Neural progenitor cell (in vitro differentiated cells): Measurements from ENCODE around the gene SLC17A2. TPM values are rescaled to one million over a fixed set of nuclear protein-coding genes. Genes with fewer than 3 reads are reported as not detected.

Source experiments
- DNase-seq: peaks from one replicate; pipeline ENCODE4 v3.0.0-alpha.2; 2016; ENCODE audit warnings: low spot score
- H2AFZ ChIP-seq: fragments of 200-600 bp; sonication (generic); replicated peaks from 2 replicates; pipeline ENCODE4 v1.6.1; 2016; ENCODE audit warnings: antibody characterized with exemption
- H3F3A ChIP-seq: fragments of 200-600 bp; sonication (generic); 2 replicates; pipeline ENCODE4 v1.6.1; 2016; ENCODE audit warnings: antibody characterized with exemption, low read depth
- H3K27ac ChIP-seq: fragments of 200-600 bp; sonication (generic); 2 replicates; pipeline ENCODE4 v1.5.1; 2016; ENCODE audit warnings: mild to moderate bottlenecking
- H3K27me3 ChIP-seq: fragments of 200-600 bp; sonication (generic); 2 replicates; pipeline ENCODE4 v1.6.1; 2016; ENCODE audit warnings: mild to moderate bottlenecking, moderate library complexity
- H3K36me3 ChIP-seq: fragments of 200-600 bp; sonication (generic); 2 replicates; pipeline ENCODE4 v1.5.1; 2016
- H3K4me1 ChIP-seq: fragments of 200-600 bp; sonication (generic); 2 replicates; pipeline ENCODE4 v1.6.1; 2016; ENCODE audit warnings: mixed run types
- H3K4me2 ChIP-seq: fragments of 200-600 bp; sonication (generic); 2 replicates; pipeline ENCODE4 v1.6.1; 2016
- H3K4me3 ChIP-seq: fragments of 200-600 bp; sonication (generic); 2 replicates; pipeline ENCODE4 v1.5.1; 2016
- H3K79me2 ChIP-seq: fragments of 200-600 bp; sonication (generic); 2 replicates; pipeline ENCODE4 v1.6.1; 2016; ENCODE audit warnings: low read depth
- H3K9ac ChIP-seq: fragments of 200-600 bp; sonication (generic); 2 replicates; pipeline ENCODE4 v1.6.1; 2016
- H3K9me3 ChIP-seq: fragments of 200-600 bp; sonication (generic); 2 replicates; pipeline ENCODE4 v1.5.1; 2016; ENCODE audit warnings: low read depth
- H4K20me1 ChIP-seq: fragments of 200-600 bp; sonication (generic); 2 replicates; pipeline ENCODE4 v1.6.1; 2016; ENCODE audit warnings: low read depth
- H3K27ac Mint-ChIP-seq: 3 replicates; pipeline ENCODE4 v1.8.0; 2021; ENCODE audit warnings: mixed read lengths
- H3K27me3 Mint-ChIP-seq: 2 replicates; pipeline ENCODE4 v1.8.0; 2022; ENCODE audit warnings: low read depth, mild to moderate bottlenecking, inconsistent platforms, moderate library complexity, mixed read lengths; ENCODE audit not compliant: insufficient read depth
- H3K36me3 Mint-ChIP-seq: 3 replicates; pipeline ENCODE4 v1.8.0; 2021; ENCODE audit warnings: mixed read lengths
- H3K4me1 Mint-ChIP-seq: 3 replicates; pipeline ENCODE4 v1.8.0; 2021; ENCODE audit warnings: mixed read lengths
- H3K4me3 Mint-ChIP-seq: 3 replicates; pipeline ENCODE4 v1.8.0; 2021; ENCODE audit warnings: mild to moderate bottlenecking, moderate library complexity, mixed read lengths
- H3K9me3 Mint-ChIP-seq: 3 replicates; pipeline ENCODE4 v1.8.0; 2020; ENCODE audit warnings: mixed read lengths
- EZH2 ChIP-seq: fragments of 200-600 bp; sonication (generic); IDR thresholded peaks from 2 replicates; pipeline ENCODE4 v1.6.1; 2017; ENCODE audit warnings: antibody characterized with exemption, mild to moderate bottlenecking, moderate library complexity
- EZH2phosphoT487 ChIP-seq: fragments of 200-600 bp; sonication (generic); IDR thresholded peaks from 2 replicates; pipeline ENCODE4 v1.6.1; 2017; ENCODE audit warnings: antibody characterized with exemption
- total RNA-seq: library from RNA; depleted of rRNA; stranded (reverse); fragments of >200 nt; gene quantifications from 2 replicates; pipeline ENCODE4 v1.2.3, GENCODE V29; 2015; ENCODE audit warnings: low replicate concordance
- TF ChIP-seq, protein P1 (sequence below): fragments of 200-600 bp; sonication (generic); IDR thresholded peaks from 2 replicates; pipeline ENCODE4 v1.5.1; 2017; ENCODE audit warnings: antibody characterized with exemption, mild to moderate bottlenecking

The SLC17A2 gene
- total RNA-seq, 1 donor from 2014 or later, result not detected

DNA sequence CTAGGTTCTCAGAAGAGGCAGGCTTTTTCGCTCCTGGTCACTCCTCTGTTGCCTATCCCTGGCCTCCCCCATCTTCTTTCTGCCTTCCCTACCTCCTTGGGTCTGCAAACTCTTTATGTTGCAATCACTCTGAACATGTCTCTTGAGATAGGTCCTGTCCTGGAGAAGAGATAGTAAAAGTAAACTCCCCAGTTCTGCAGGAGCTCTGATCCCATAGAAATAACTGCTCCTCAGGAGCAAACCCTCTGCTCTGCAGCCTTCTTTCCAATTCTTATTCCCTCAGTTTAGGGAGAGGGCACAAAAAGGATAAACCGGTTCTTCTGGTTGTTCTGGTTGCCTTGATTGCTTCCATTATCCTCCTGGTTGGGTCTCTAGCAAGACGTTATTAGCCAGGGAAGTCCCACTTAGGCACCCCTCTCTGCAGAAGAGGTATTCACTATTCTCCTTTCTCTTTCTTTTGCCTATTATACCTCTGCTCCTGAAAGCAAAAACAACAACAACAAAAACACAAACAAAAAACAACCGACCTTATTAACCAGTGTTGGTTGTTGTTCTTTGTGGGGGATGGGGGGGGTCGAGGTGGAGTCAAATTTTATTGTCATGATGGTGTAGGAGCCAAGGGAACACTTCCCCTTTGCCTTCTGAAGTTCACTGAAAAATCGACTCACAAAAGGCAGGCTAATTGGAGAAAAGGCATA is 33.1 kb upstream of the SLC17A2 start:
- Mint-ChIP-seq H3K27me3 (no peaks in the 10 kb centered on the region), H3K27ac (no peak overlapping the region), H3K36me3 (no peaks in the 10 kb centered on the region), H3K9me3 (peaks cover 28% of the 10 kb centered on the region), H3K4me3 (no peak overlapping the region), H3K4me1 (peaks cover 5% of the 10 kb centered on the region)
- H3K4me1 ChIP-seq, result peaks cover 4% of the 10 kb centered on the region
- no peaks in the 10 kb centered on the region for H3K9me3 ChIP-seq
- no peaks in the 10 kb centered on the region for H4K20me1 ChIP-seq
- no peak for DNase-seq
- H3K36me3 ChIP-seq, result no peaks in the 10 kb centered on the region
- no peak for TF ChIP-seq EZH2
- no peak for TF ChIP-seq EZH2phosphoT487
- TF ChIP-seq, protein P1, sequence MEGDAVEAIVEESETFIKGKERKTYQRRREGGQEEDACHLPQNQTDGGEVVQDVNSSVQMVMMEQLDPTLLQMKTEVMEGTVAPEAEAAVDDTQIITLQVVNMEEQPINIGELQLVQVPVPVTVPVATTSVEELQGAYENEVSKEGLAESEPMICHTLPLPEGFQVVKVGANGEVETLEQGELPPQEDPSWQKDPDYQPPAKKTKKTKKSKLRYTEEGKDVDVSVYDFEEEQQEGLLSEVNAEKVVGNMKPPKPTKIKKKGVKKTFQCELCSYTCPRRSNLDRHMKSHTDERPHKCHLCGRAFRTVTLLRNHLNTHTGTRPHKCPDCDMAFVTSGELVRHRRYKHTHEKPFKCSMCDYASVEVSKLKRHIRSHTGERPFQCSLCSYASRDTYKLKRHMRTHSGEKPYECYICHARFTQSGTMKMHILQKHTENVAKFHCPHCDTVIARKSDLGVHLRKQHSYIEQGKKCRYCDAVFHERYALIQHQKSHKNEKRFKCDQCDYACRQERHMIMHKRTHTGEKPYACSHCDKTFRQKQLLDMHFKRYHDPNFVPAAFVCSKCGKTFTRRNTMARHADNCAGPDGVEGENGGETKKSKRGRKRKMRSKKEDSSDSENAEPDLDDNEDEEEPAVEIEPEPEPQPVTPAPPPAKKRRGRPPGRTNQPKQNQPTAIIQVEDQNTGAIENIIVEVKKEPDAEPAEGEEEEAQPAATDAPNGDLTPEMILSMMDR, result no peak
- no peak overlapping the region for H3K9ac ChIP-seq
- H3K4me3 ChIP-seq, result no peak overlapping the region
- H3F3A ChIP-seq, result no peaks in the 10 kb centered on the region
- H2AFZ ChIP-seq, result no peak overlapping the region
- H3K27me3 ChIP-seq, result no peaks in the 10 kb centered on the region
- H3K4me2 ChIP-seq, result no peak overlapping the region
- H3K79me2 ChIP-seq, result no peaks in the 10 kb centered on the region
- H3K27ac ChIP-seq, result no peak overlapping the region

DNA sequence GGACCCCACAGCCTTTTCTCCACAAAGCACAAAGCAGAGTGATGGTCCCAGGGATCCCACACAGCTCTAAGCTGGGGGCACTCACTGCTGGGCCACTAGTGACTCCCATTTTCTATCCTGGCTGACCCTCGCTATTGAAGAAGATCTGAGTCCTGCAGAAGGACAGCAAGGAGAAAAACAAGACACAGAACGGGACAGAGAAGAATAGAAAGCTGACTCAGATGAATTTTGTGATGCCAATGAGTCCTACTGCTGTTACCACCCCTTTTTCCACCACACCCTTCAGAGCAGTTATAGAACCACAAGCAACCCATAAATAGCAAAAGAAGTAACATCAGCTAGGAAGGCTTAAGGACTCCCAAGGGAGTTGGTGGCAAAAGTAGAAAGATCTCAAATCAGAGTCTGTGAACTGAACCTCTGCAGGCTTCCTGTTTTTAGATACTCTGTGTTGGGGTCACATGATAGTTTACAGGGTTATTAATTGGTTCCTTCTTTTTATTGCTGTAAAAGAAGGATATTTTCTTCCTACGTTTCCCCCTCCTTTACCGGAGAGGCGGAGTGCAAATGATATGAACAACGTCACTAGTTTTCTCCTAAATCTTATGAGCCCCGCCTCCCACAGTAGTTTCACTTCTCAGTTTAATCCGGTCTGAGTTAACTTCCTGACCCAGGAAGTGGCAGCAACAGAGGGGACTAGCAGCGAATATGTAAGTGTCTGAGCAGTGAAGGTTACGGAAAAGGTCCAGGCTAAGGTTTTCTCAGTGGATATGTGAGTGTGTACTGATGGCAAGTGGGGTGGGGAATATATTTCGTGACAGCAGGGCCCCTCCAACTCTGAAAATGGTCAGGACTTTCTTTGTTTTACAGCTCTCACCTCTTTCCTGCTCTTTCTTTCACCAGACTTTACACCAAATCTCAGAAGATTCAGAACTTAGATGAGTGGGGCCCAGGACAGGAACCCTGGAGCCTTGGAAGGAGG is 31.9 kb upstream of the SLC17A2 start, which contains the start of gene TRIM38:
Gene TRIM38 (plus strand): TSS at position 654 of the 979 bp plus-strand sequence. CDS start 3,721 bp downstream, outside the sequence.
- Mint-ChIP-seq H3K4me1 (peaks cover 5% of the 10 kb centered on the region), H3K4me3 (peak within 1 kb of the TSS; percentile 66), H3K9me3 (peaks cover 31% of the 10 kb centered on the region), H3K36me3 (no peaks in the 10 kb centered on the region), H3K27ac (no peak within 1 kb of the TSS), H3K27me3 (no peaks in the 10 kb centered on the region)
- H3K4me1 ChIP-seq, result peaks cover 4% of the 10 kb centered on the region
- TF ChIP-seq EZH2 (no peak), EZH2phosphoT487 (no peak)
- TF ChIP-seq, protein P1, result no peak
- H3K36me3 ChIP-seq, result no peaks in the 10 kb centered on the region
- no peaks in the 10 kb centered on the region for H3F3A ChIP-seq
- H3K27ac ChIP-seq, result no peak within 1 kb of the TSS
- no peaks in the 10 kb centered on the region for H3K79me2 ChIP-seq
- H3K4me3 ChIP-seq, result no peak within 1 kb of the TSS
- DNase-seq, result no peak
- no peaks in the 10 kb centered on the region for H4K20me1 ChIP-seq
- peak within 1 kb of the TSS; percentile 87 for H2AFZ ChIP-seq
- no peak within 1 kb of the TSS for H3K4me2 ChIP-seq
- no peaks in the 10 kb centered on the region for H3K9me3 ChIP-seq
- no peak within 1 kb of the TSS for H3K9ac ChIP-seq
- no peaks in the 10 kb centered on the region for H3K27me3 ChIP-seq

DNA sequence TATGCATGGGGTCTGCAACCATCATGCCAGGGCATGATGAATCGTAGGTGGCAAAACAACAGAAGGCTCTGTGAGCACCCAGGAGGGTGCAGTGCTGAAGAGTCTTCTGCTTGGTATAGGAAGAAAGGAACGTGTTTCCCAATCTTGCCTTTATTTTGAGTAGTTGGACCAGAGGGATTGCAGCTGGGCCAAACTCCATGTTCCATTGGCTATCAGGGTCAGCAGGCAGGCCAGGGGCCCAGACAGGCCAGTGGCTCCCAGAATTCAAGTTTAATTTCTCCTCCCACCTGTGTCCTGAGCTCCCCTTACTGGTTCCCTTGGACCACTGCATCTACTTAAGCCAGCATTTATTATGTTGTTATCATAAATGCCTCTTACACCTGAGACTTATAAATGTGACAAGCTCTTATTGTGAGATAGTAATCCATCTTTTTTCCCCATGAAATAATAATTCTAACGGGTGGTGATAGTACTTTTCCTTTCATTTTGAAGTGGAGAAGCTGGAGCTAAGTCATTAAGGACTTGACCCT is 31.2 kb upstream of the SLC17A2 start:
- no peak for TF ChIP-seq EZH2
- no peak for TF ChIP-seq EZH2phosphoT487
- TF ChIP-seq, protein P1, result no peak
- H3K27ac Mint-ChIP-seq, result no peak overlapping the region
- H3K4me3 Mint-ChIP-seq, result no peak overlapping the region
- no peak overlapping the region for H3K9ac ChIP-seq
- H3F3A ChIP-seq, result no peaks in the 10 kb centered on the region
- H3K9me3 Mint-ChIP-seq, result peaks cover 31% of the 10 kb centered on the region
- H3K79me2 ChIP-seq, result no peaks in the 10 kb centered on the region
- no peaks in the 10 kb centered on the region for H3K36me3 Mint-ChIP-seq
- no peak overlapping the region for H3K27ac ChIP-seq
- no peak overlapping the region for H3K4me3 ChIP-seq
- no peak for DNase-seq
- H3K27me3 ChIP-seq, result no peaks in the 10 kb centered on the region
- no peaks in the 10 kb centered on the region for H4K20me1 ChIP-seq
- H3K9me3 ChIP-seq, result no peaks in the 10 kb centered on the region
- no peak overlapping the region for H2AFZ ChIP-seq
- H3K4me1 ChIP-seq, result peaks cover 4% of the 10 kb centered on the region
- no peak overlapping the region for H3K4me2 ChIP-seq
- no peaks in the 10 kb centered on the region for H3K36me3 ChIP-seq
- peaks cover 5% of the 10 kb centered on the region for H3K4me1 Mint-ChIP-seq
- no peaks in the 10 kb centered on the region for H3K27me3 Mint-ChIP-seq
